HG02970 (cell line): Measurements from ENCODE around the gene HEY2.
"Not testable (repeated sequence)": the region's sequence is repeated elsewhere in the genome, so short reads cannot be mapped to it uniquely, and the experiment has no call there.

ENCODE experiments used
- ATAC-seq: cut with Tn5 transposase; IDR thresholded peaks from one replicate; pipeline ENCODE4 v1.9.1; 2021; ENCODE audit warnings: mild to moderate bottlenecking, moderate library complexity, moderate number of reproducible peaks; ENCODE audit not compliant: unreplicated experiment, low FRiP score

Gene HEY2

GRCh38 chr6:125792680-125793079, 43.2 kb downstream of the HEY2 start:
- ATAC-seq: no peak

DNA sequence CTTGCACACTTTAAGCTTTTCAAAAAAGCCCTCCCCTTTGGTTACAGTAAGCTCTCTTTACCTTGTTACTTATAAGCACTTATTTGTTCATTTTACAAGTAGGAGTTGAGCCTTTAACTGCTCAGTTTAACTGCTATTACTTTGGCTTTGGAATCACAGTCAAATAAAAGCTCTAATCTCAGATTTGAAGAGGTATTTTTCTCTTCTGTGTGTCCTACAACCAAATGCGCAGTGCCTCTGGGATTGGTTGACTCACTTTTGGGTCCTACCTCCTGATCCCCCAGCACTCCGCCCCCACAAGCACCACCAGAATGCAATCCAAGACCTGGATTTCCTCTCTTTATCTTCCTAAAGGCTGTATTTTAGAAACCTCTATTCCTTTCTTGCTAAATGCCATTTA, 43.8 kb downstream of the HEY2 start:
- no peak for ATAC-seq

GRCh38 chr6:125793863-125794262, 44.4 kb downstream of the HEY2 start:
- no peak for ATAC-seq

GRCh38 chr6:125794342-125795137, 45.1 kb downstream of the HEY2 start:
- no peak for ATAC-seq

- no peak for ATAC-seq
These were observed 45.9 kb downstream of the HEY2 start for GRCh38 chr6:125795301-125795700.

DNA sequence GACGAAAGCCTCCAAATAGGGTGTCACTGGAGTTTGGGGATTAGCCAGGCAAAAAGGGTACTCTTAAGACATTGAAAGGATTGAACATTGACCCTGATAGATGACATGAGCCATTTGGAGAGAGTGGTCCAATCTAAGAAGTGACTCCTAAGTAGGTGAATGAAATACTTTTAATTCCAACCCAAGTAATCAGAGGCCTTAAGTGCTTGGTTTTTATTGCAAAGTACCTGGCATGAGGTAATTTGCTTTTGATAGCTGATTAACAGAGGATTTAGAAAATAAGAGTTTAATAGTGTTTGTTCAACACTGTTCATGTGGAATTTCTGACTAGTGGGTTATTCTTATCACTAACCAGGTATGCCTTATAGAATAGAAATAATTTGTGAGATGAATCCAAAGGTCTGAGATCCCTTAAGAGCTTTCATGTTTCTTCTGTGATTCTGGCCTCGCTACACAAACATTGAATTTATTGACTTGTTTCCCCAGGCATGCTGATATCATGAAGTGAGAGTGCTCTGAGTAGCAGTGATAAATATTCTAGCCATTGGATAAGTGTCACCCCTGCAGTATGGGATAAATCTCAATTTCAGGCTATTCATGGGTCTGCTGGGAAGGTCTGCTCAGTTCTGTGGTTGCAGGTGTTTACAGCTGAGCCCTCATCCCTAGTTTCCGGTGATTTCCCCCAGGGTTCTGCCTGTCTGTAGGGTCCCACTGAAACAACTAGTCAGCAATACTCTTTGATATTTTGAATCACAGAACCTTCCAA, 47.9 kb downstream of the HEY2 start:
- ATAC-seq: no peak

- ATAC-seq: no peak
These were observed 48.5 kb downstream of the HEY2 start for GRCh38 chr6:125797886-125798444.

DNA sequence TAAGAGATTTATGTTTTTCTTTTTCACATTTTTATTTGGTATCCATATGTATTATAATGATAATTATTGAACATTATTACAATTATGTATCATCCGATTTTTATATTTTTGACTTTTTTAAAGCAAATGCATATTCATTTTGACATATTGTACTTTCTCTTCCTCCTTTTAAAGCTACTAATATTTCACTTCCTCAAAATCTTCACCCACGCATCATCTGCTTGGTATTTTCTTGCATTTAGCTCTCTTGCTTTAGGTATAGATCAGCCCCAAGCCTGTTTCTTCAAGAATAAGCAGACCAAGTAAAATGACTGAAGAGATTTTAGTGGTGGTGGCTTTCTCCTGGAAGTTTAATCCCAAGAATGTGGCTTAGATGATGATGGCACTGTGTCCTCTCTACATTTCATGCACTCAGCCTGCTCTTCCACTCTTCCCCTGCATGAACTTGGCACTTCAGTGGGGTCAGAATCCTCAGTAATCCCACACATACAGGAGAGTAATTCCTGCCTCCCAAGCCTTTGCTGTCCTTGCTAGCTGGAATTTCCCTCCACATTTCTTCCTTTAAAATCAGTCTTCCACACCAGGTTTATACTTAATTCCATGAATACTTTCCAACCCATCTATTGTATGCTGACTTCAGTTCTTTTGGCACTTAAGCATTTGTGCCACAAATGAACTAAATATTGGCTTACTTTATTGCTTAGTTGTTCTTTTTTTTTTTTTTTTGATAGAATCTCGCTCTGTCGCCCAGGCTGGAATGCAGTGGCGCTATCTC, 49.5 kb downstream of the HEY2 start:
- peak; percentile 70 for ATAC-seq

- ATAC-seq: no peak
These were observed 53.0 kb downstream of the HEY2 start for GRCh38 chr6:125802383-125802782.

- no peak for ATAC-seq
These were observed 53.5 kb downstream of the HEY2 start for GRCh38 chr6:125802943-125803377.

DNA sequence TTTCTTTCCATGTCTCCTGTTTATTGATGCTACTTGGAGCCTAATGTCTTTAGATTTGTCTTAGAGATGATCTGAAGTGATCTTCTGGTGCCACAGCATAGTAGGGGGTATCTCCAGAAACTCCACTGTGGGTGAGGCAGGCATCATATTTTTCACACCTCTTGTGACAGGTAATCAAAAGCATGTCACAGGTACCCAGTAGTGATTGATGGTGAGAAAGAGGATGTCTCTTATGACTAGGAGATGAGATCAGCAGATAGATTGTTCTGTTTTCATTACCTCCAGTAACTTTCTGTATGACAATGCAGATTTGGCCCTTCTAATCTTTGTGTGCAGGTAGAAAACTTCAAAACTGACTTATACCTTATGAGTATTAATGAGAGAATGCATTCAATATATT, 54.8 kb downstream of the HEY2 start:
- peak; percentile 42 for ATAC-seq

GRCh38 chr6:125804866-125805425, 55.5 kb downstream of the HEY2 start:
- not testable (repeated sequence) for ATAC-seq

DNA sequence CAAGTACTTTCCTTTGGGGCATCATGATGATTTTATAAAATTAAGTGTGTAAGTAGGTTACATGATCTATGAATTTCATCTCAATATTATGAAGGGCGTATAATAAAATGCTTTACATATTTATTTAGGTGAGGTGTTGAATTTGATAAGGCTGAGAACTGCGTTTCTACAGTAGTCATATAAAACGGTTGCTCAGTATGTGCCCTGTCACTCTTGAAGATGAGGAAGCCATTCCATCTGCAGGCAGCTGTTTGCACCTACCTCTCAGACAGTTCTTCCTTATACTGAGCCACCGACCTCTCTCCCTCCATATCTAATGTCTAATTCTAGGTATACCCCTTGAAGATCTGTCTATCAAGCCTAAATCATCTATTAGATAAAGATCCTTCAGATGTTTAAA, 57.4 kb downstream of the HEY2 start:
- no peak for ATAC-seq

GRCh38 chr6:125807293-125807692, 57.9 kb downstream of the HEY2 start:
- no peak for ATAC-seq

DNA sequence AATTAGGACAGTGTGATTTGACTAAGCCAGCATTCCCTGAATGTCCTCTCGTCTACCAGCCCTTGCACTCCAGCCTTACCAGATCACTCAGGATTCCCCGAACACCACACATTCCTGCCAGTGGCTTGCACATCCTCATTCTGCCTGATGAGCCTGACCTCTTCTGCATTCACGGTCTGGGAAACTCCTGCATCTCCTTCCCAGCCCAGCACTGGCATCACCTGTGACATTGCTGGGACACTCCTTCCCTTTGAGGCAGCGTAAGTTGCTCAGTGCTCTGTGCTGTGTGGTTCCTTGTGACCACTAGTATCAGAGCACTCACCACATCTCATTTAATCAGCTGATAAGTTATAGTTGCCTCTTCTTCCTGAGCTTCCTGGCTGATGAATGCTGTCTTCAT, 58.6 kb downstream of the HEY2 start:
- ATAC-seq: no peak

- ATAC-seq: no peak
These were observed 59.2 kb downstream of the HEY2 start for GRCh38 chr6:125808591-125808990.

DNA sequence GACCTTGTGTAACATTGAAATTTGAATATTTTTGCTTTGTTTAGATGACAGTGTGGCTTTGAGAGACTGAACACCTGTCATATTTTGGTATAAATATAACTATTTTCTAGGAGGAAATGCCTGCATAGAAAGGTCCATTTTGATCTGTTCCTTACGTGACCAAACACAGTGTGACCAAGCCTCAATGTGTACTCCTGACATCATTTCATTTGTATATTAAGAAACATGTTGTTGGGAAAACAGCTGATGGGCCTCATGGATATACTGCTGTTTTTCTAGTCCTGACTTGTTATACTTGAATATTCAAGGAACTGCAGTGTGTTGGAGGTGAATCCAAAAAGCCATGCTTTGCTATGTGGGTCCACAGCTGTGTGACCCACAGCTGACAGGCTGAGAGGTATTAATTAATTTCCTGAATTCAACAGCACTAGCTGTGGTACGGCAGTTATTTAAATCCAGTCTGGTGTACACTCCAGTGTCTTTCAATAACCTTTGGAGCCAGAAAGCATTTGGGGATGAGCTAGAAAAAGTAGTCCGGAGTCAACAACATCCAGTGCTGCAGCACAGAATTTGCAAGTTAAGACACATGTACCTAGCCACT, 60.2 kb downstream of the HEY2 start:
- ATAC-seq: no peak

- ATAC-seq: no peak
These were observed 61.0 kb downstream of the HEY2 start for GRCh38 chr6:125810445-125810844.
